ENCODE results near the gene FPR1.
"Not testable (repeated sequence)": the region's sequence is repeated elsewhere in the genome, so short reads cannot be mapped to it uniquely, and the experiment has no call there.

FPR1 gene

DNA sequence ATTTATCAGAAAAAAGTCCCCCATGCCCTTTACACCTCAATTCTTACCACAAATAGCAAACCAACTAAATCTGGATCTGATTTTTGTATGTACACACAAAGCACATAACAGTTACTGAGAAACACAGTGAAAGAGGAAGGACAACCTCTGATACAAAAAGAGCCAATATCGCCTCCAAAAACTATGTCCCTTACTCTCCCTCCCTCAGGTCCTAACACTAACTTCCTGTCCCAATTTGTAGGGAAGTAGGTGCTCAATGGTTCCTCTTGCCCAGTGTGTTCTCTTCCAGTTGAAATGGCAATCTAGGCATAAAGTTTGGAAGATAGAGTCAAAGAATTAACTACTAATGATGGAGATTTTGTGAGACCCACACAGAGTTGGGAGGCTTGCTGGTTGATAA lies 27.5 kb upstream of the FPR1 start:
- DNase-seq, result no peak

DNA sequence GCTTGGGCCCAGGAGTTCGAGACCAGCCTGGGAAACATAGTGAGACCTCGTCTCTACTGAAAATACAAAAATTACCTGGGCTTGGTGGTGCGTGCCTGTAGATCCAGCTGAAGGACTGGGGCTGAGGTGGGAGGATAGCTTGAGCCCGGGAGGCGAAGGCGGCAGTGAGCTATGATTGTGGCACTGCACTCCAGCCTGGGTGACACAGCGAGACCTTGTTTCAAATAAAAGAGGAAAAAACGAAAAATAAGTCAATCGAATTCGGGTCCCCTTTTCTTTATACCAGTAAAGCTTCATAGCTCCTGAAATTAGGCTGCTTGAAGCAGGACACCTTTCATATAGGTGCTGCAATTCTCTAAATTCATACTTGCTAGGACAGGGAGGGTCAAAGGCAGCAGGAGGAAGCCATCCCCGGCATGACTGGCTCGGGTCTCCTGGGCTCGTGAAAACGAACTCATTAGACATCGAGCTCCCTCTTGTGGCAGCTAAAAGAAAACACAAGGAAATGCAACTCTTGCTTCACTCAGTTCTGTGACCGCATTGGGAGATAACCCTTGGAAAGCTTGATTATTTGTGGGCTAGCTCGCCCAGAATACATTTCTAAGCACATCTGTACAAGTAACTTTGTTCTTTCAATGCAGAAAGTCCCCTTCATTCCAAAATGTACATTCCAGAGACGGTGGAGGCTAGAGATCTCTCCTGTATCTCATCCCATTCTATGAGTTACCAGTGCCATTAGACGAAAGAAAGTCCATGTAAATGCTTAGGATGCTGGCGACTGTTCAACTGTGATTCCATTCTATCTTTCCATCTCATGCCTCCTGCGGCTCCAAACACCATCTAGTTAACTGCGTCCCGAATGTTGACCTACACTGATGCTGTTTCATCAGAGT lies 26.1 kb upstream of the FPR1 start:
- DNase-seq, result peak; percentile 22

DNA sequence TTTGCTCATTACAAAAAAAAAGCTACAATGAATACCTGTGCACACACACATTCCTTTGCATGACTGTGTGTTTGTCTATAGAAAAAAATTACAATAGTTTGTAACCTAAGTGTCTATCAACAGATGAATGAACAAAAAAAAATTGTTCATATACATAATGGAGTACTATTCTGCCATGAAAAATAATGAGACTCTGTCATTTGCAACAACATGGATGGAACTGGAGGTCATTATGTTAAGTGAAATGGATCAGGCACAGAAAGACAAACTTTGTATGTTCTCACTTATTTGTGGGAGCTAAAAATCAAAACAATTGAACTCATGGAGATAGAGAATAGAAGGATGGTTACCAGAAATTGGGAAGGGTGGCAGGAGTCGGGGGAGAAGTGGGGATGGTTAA lies 24.9 kb upstream of the FPR1 start:
- DNase-seq, result not testable (repeated sequence)

DNA sequence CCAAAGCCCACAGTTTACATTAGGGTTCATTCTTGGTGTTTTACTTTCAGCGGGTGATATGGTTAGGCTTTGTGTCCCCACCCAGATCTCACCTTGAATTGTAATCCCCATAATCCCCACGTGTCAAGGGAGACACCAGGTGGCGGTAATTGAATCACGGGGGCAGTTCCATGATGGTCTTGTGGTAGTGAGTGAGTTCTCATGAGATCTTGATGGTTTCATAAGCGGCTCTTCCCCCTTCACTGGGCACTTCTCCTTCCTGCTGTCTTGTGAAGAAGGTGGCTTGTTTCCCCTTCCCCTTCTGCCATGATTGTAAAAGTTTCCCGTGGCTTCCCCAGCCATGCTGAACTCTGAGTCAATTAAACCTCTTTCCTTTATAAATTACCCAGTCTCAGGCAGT lies 21.3 kb upstream of the FPR1 start:
- no peak for DNase-seq

DNA sequence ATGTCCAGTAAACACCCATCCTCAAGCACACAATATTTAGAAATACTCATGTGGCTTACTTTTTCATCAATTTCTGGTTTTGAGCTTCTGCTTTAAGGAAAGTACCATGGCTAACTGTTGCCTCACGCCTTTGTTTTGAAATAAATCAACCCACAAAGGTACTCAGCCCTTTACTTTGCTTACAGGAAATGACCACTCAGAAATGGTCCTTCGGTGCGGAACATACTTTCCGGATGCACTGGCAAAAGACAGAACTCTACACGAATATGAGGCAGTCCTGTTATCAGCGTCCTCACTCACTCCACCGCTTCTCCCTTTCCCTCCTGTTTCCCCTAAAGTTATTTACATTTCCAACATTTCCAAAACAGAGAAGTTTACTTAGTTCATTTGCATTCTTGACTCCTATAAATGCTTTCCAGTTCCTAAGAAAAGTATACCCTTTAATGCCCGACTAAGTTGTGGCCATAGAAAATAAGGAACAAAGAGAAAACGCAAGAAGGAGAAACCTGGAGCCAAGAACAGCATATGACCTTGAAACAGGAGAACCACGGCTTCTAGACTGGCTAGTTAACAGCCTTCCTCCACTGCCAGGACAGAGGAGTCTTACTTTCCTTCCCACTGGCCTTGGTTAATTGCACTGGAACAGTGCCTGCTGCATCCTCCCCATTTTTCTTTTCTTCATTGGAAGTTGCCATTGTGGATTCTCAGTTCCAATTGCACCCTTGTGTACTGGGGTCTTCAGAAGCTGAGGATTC lies 19.9 kb upstream of the FPR1 start:
- DNase-seq, result no peak

DNA sequence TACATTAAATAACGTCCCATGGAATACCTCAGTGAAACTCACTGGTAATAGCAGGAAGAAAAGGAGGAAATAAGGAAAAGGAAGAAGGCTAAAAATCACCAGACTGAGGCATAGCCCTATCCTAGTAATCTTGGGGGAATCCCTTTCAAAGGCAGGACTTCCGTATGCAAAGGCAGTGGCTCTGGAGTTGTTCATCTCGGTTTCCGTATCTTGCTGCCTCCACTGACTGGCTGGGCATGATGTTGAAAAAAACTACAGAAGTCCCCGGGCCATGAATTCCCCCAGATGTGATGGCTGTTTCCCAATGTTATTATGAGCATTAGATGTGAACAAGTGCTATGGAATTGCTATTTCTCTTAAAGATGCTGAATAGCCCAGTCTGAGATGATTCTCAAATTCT lies 14.8 kb upstream of the FPR1 start:
- no peak for DNase-seq

DNA sequence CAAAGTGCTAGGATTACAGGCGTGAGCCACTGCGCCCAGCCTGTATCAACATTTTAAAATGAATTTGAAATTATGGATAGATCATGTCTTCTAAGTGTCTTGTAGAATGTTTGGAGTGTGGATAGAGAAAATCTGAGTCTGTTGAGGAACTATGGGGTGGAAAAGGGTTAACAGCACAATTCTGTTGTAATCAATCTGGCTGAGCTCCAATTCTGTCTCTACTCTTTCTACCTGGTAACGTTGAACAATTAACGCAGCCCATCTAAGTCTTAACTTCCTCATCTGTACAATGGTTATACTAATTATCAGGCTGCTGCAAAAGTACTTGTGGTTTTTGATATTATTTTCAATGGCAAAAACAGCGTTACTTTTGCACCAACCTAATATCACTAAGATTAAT lies 13.4 kb upstream of the FPR1 start:
- no peak for DNase-seq

DNA sequence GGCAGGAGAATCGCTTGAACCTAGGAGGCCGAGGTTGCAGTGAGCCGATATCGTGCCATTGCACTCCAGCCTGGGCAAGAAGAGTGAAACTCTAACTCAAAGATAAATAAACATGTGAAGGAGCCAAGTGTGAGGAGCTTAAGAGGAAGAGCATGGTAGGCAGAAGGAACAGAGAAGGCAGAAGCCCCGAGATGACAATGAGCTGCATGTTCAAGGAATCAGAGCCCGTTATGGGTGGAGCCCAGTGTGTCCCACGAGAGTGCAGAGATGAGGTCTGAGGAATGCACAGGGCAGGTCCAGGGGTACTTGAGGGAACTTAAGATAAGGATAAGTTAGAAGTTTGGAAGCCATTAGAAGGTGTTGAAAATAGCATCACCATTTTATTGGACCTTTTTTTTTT lies 10.0 kb upstream of the FPR1 start:
- no peak for DNase-seq

DNA sequence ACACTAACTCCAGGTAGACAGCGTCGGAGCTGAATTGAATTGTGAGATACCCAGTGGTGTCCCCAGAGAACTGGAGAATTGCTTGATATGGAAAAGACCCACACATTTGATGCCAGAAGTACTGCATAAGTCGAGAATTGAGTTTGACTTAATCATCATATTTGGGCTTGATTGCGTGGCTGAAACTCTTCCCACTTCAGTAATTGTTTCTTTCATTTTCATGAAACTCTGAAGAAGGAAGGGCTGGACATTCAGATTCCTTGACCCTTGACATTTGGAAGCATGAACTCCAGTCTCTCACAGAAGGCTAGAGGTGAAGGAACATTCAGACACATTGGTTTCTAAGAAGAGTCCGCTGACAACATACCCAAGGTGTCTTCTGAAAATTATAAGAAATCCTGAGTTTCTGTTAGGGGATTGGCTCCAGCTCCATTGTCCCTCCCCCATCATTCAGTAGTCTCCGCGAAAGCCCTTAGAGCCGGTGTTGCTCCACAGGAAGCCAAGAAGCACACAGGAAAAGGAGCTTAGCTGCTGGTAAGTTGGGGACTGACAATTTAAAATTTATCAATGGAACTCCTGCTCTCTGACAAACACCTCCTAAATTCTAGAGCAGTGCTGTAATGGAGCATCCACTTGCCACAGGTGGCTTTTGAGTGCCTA lies 9.1 kb upstream of the FPR1 start, which contains the start of gene FPR2:
Gene FPR2, plus strand, starts transcription at position 484 of the 660 bp plus-strand sequence. CDS start 7,479 bp downstream, outside the sequence.
- no peak for DNase-seq

DNA sequence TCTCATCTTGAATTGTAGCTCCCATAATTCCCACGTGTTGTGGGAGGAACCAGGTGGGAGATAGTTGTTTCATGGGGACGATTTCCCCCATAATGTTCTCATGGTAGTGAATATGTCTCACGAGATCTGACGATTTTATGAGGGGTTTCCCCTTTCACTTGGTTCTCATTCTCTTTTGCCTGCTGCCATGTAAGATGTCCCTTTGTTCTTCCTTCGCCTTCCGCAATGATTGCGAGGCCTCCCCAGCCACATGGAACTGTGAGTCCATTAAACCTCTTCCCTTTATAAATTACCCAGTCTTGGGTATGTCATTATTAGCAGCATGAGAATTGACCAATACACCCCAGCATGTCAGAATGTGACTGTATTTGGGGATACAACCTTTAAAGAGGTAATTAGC lies 3.9 kb upstream of the FPR1 start:
- no peak for DNase-seq

DNA sequence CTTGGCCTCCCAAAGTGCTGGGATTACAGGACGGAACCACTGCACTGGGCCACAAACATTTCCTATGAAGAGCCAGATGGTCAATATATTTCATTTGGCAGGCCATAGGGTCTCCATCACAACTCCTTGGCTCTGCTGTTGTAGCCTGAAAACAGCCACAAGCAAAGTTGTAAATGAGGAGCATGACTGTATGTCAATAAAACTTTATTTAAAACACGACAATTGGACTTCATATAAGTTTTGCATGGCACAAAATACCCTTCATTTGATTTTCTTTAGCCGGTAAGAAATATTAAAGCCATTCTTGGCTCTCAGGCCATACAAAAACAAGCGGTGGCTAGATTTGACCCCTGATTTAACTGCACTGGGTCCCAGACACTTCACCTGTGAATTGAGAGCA lies 3.1 kb upstream of the FPR1 start:
- DNase-seq, result no peak

DNA sequence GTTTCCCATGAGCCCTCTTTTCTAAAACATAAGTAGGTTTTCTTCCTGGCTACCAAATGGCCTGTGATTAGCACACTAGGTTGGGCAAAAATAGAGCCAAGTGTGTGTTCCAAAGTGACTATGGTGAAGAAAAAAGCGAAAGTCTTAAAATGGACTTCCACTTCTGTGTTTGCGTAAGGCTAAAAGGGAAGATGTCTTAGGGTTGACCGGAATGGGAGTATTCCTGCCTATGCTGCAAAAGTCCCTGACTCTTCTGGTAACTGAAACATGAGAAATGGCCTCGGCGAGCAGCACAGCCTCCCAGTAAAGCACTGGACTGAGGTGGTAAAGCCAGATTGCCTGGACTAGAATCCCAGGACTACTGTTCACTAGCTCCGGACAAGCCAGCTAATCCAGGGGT lies 2.4 kb upstream of the FPR1 start:
- DNase-seq, result no peak

DNA sequence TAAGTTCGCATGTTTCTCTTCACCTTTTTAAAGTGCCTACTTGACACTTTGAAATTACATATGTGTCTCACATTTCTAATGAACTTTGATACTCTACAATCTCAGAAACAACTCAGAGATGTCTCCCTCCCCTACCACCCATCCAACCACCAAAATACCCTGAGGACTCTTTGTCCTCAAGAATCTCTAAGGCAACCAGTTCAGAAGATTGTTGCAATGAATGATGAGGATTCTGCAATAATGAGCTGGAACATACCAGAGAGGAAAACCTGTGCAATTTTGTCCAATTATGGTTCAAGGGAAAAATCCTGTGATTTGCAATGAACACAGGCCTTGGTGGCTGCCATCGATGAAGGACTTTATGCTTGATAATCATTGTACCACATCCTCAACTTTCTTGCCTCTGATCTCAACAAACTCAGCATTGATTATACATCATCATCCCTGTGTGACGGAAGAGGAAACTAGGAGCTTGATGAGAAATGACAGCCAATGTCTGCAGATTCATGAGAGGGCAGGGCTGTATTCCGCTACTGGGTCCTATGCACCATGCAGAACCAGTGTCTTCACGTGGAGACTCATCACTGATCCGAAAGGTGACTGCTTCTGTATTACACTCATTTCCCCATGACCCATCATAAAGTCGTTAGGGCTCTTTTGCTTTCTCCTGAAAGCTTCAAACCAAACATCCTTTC lies 1.1 kb downstream of the FPR1 start:
- DNase-seq, result no peak

DNA sequence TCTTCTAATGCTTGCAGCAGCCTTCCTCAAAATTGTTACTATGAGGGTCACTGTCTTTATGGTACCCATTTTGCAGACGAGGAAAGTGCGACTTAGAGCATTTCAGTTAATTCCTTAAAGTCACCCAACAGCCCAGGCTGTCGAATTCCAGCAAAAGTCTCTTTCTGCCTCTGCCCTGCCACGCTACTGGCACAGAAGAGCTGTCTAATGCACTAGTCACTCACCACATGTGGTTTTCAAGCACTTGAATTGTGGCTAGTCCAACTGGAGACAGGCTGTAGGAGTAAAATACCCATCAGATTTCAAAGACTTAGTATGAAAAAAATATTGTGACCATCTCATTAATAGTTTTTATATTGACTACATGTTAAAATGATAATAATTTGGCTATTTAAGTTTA lies 1.7 kb downstream of the FPR1 start:
- DNase-seq, result no peak

DNA sequence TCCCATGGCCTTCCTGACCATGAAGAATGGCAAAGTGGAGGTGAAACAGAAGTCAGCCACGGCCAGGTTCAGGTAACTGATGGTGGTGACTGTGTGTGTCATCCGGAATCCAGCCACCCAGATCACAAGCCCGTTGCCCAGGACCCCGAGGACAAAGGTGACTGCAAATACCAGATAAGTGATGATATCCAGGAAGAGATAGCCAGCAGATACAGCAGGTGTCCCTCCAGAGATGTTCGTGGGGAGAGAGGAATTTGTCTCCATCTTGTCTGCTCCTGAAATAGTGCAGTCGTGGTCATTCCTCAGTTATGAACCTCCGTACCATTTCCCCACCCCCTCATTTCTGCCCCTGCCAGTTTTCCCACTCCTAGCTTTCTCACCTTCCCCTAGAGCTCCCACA lies 4.9 kb downstream of the FPR1 start:
- DNase-seq, result no peak

DNA sequence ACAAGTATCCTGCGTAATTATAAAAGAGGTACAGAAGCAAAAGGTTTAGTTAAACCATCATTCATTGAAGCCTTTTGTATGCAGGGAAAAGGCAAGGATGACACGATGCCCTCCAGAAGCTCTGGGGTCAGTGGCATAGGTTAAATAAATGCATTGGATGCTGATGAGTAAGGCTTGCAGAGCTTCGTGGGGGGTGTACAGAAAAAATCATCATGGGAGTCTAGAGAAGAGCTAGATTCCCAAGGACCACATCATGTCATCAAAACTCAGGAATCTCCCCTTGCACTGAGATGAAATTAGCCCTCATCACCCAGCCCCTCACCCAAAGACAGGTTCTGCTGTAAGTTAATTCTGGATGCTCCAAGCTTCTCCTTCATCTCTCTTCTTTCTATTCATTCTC lies 8.3 kb downstream of the FPR1 start:
- no peak for DNase-seq

DNA sequence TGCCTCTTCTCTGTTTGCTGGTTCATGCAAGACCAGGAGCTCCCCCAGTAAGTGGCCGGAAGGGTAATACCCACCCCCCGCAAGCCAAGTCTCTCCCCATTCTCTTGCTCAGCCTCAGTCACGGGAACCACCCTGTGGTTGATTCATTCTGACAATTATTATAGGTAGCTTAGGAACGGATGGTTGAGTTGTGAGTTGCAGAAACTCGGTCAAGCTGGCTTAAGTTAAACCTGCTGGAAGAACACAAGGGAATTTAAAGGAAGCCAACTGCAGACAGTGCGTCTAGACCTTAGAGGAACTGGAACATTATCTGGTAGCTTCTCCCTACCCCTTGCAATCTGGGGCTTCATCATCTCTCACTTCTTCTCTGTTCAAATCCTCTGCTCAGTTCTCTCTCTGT lies 8.9 kb downstream of the FPR1 start:
- no peak for DNase-seq

DNA sequence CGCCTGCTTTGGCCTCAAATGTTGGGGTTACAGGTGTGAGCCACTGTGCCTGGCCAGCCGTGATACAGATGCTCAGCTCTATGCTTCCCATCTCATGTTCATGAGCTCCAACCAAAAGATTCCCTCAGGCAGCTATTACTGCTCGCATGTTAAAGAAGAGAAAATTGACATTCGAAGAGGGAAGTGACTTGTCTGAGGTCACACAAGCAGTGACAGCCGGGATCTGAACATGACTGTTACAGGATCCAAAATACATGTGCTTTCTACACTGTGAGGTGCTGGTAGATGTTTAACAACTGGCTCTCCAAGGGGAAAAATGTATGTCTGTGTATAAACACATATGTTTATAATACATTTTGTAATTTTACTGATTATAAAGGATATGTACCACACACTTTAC lies 11.3 kb downstream of the FPR1 start:
- DNase-seq, result no peak

DNA sequence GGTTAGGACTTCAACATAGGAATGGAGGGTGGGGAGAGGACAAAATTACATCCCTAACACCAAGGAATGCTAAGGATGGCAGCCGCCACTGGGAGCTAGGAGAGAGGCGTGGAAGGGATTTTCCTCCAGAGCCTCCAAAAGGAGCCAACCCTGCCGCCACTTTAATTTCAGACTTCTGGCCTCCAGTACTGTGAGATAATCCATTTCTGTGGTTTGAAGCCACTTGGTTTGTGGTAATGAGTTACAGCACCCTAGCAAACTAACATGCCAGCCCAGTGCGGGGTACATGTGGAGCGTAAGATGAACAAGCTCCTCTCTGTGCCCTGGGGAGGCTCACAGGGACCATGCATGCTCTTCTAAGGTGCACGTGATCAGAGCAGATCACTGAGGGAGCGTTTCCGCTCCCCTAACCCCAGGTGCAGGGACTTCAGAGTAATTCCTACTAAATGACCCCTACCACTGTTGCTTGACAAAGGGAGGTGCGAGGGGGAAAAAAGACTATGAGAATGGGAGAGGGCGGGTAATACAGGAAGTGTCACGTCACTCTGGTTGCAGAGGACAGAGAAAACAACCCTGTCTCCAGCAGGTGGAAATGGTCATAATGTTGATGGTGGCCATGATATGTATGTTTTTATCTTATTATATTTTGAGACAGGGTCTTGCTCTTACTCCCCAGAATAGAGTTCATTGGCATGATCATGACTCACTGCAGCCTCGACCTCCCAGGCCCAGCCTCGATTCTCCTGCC lies 12.0 kb downstream of the FPR1 start:
- DNase-seq, result no peak

DNA sequence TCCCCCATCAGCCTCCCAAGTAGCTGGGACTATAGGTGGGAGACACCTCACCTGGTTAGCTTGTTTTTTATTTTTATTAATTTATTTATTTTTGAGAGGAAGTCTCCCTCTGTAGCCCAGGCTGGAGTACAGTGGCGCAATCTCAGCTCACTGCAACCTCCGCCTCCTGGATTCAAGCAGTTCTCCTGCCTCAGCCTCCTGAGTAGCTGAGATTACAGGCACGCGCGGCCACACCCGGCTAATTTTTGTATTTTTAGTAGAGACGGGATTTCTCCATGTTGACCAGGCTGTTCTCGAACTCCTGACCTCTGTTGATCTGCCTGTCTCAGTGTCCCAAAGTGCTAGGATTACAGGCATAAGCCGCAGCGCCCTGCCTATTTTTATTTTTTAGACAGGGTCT lies 13.2 kb downstream of the FPR1 start:
- not testable (repeated sequence) for DNase-seq

DNA sequence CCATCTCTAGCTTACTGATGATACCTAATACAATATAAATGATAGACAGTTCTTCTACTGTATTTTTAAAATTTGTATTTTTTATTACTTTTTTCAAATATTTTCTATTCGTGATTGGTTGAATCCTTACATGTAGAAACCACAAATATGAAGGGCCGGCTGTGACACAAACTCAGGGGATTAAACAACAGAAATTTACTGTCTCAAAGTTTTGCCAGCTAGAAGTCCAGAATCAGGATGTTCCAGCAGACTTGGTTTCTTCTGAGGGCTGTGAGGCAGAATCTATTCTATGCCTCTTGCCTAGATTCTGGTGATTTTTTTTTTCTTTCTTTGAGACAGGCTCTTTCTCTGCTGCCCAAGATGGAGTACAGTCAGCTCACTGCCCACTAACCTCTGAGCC lies 13.8 kb downstream of the FPR1 start:
- DNase-seq, result no peak

DNA sequence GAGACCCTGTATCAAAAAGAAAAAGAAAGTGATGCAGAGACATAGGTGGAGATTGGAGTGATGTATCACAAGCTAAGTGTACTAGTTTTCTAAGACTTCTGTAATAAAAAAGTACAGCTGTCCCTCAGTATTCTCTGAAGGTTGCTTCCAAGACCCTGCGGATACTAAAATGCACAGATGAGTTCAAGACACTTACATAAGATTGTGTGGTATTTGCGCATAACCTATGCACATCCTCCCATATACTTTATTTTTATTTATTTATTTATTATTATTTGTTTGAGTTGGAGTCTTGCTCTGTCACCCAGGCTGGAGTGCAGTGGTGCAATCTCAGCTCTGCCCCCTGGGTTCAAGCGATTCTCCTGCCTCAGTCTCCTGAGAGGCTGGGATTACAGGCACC lies 14.3 kb downstream of the FPR1 start:
- DNase-seq, result no peak

Measured in activated CD8-positive, alpha-beta memory T cell treated with anti-CD3 and anti-CD28 coated beads, Interleukin-2, amount 50 U/mL, for 4 hours (primary cell).